Upper lobe of right lung (tissue), 1 donor: Measurements from ENCODE around the gene CEP112. TPM values are rescaled to one million over a fixed set of nuclear protein-coding genes. Genes with fewer than 3 reads are reported as not detected.

Experiments
- ATAC-seq: fragments of 200-7000 bp; cut with Tn5 transposase; one replicate; pipeline ENCODE4 v1.9.1; 2020; ENCODE audit warnings: mild to moderate bottlenecking, moderate library complexity
- DNase-seq: peaks from one replicate; pipeline ENCODE4 v3.0.0-alpha.2; 2020
- H3K27ac ChIP-seq: fragments of 200-600 bp; one replicate; pipeline ENCODE4 v1.8.0; 2022
- H3K27me3 ChIP-seq: fragments of 200-600 bp; one replicate; pipeline ENCODE4 v1.8.0; 2022; ENCODE audit warnings: mild to moderate bottlenecking
- H3K36me3 ChIP-seq: fragments of 200-600 bp; one replicate; pipeline ENCODE4 v1.8.0; 2022
- H3K4me1 ChIP-seq: fragments of 200-600 bp; one replicate; pipeline ENCODE4 v1.8.0; 2022
- H3K4me3 ChIP-seq: fragments of 200-600 bp; one replicate; pipeline ENCODE4 v1.8.0; 2022; ENCODE audit warnings: mild to moderate bottlenecking
- H3K9me3 ChIP-seq: fragments of 200-600 bp; one replicate; pipeline ENCODE4 v1.8.0; 2022
- CTCF ChIP-seq: fragments of 200-600 bp; IDR thresholded peaks from one replicate; pipeline ENCODE4 v1.8.0; 2022; ENCODE audit warnings: antibody characterized with exemption
- intact Hi-C: fragments of 100-400 bp; cut with DNase I; formaldehyde crosslinking; loops from one replicate; pipeline ENCODE4 v1.11.0; 2022
- total RNA-seq: library from RNA; stranded (reverse); fragmentation: NEBNext Ultra II Directional; extraction: Animal tissue kit (Norgen Biotek cat#: 25700); gene quantifications from one replicate; pipeline ENCODE4 v1.2.1, GENCODE V29; 2021
- donor health status: DM: no; HTN: yes; CAD: no; lungs with severe emphysema.

Gene CEP112
- total RNA-seq, 1 donor from 2014 or later: 32.9 TPM

- Histone ChIP-seq H3K4me3 (no peak overlapping the region), H3K4me1 (no peaks in the 10 kb centered on the region), H3K36me3 (no peaks in the 10 kb centered on the region), H3K27ac (no peak overlapping the region), H3K9me3 (no peaks in the 10 kb centered on the region), H3K27me3 (no peaks in the 10 kb centered on the region)
- ATAC-seq (no peak), DNase-seq (no peak)
- intact Hi-C loops: no loop called here
- TF ChIP-seq CTCF: no peak
These were observed 435.2 kb downstream of the CEP112 start for GRCh38 chr17:65756760-65757159.

GRCh38 chr17:65755799-65756198 lies 436.1 kb downstream of the CEP112 start:
- no peaks in the 10 kb centered on the region for H3K9me3 ChIP-seq
- no peaks in the 10 kb centered on the region for H3K36me3 ChIP-seq
- no peak overlapping the region for H3K4me3 ChIP-seq
- intact Hi-C loops: no loop called here
- DNase-seq (no peak), ATAC-seq (no peak)
- no peak for TF ChIP-seq CTCF
- no peaks in the 10 kb centered on the region for H3K27me3 ChIP-seq
- H3K4me1 ChIP-seq: peaks cover 8% of the 10 kb centered on the region
- no peak overlapping the region for H3K27ac ChIP-seq

DNA sequence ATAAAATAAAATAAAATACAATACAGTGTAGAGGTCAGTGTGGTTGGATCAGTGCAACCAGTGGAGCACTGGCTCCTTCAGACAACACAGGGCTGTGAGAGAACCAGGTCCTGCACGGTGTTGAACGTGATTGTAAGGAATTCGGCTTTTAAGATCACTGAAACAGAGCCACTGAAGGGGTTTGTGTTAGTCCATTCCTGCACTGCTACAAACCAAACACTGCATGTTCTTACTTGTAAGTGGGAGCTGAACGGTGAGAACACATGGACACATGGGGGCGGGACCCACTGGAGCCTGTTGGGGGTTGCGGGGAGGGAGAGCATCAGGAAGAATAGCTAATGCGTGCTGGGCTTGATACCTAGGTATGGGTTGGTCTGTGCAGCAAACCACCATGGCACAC lies 437.3 kb downstream of the CEP112 start:
- DNase-seq (no peak), ATAC-seq (no peak)
- no peak overlapping the region for H3K27ac ChIP-seq
- H3K9me3 ChIP-seq: no peaks in the 10 kb centered on the region
- intact Hi-C loops: no loop called here
- H3K36me3 ChIP-seq: no peaks in the 10 kb centered on the region
- no peak for TF ChIP-seq CTCF
- no peaks in the 10 kb centered on the region for H3K27me3 ChIP-seq
- no peak overlapping the region for H3K4me3 ChIP-seq
- H3K4me1 ChIP-seq: peaks cover 13% of the 10 kb centered on the region

- H3K4me3 ChIP-seq: no peak overlapping the region
- peaks cover 13% of the 10 kb centered on the region for H3K4me1 ChIP-seq
- DNase-seq: no peak
These were observed 437.9 kb downstream of the CEP112 start for GRCh38 chr17:65754081-65754480.

DNA sequence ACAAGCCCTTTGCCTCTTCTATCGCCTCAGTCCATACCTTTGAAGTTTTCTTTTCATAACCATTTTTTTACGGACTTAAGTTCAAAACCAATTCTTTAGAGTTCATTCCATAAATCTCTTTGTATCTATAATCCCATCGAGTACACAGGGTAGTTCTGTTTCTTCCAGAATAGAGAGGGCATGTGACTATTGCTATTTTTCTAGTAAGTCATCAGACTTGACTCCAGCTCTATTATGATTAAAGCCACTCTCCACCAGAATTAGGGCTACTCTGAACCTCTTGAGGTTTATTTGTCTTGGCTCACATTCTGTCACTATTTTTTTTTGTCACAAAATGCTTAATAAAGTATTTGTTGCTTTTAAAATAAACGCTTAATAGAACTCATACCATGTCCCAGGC lies 438.6 kb downstream of the CEP112 start:
- no peak for TF ChIP-seq CTCF
- DNase-seq (no peak), ATAC-seq (peak; percentile 29)
- Histone ChIP-seq H3K4me1 (peaks cover 13% of the 10 kb centered on the region), H3K9me3 (no peaks in the 10 kb centered on the region), H3K36me3 (no peaks in the 10 kb centered on the region), H3K27me3 (no peaks in the 10 kb centered on the region), H3K4me3 (no peak overlapping the region), H3K27ac (no peak overlapping the region)
- intact Hi-C loops: no loop called here

More at GRCh38 chr17:65754081-65754480, 437.9 kb downstream of the CEP112 start:
- TF ChIP-seq CTCF: no peak
- ATAC-seq: no peak
- no peaks in the 10 kb centered on the region for H3K9me3 ChIP-seq
- intact Hi-C loops: no loop called here
- H3K27me3 ChIP-seq: no peaks in the 10 kb centered on the region
- H3K27ac ChIP-seq: no peak overlapping the region
- H3K36me3 ChIP-seq: no peaks in the 10 kb centered on the region

DNA sequence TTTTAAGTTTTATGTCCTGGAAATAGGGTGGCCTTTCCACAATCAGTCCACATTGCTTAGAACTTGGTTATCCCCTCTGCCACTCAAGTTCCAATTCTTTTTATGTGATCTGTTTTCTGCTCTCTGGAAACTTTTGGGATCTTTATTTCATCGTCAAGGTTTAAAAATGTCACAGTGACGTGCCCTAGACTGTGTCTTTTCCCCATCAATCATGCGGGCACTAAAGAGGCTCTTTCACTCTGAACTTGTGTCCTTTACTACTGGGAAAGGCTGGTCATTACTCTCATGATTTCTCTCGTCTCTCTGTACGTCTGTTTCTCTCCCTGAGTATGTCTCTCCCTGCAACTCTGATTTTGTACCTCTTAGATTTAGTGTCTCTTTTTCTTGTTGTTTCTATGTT lies 440.7 kb downstream of the CEP112 start:
- ATAC-seq: no peak
- H3K9me3 ChIP-seq: no peaks in the 10 kb centered on the region
- intact Hi-C loops: no loop called here
- TF ChIP-seq CTCF: no peak
- DNase-seq: no peak
- H3K4me1 ChIP-seq: peaks cover 13% of the 10 kb centered on the region
- no peak overlapping the region for H3K27ac ChIP-seq
- H3K4me3 ChIP-seq: no peak overlapping the region
- H3K27me3 ChIP-seq: no peaks in the 10 kb centered on the region
- no peaks in the 10 kb centered on the region for H3K36me3 ChIP-seq
